ENCODE measurements around the gene NCAM2.

DNA sequence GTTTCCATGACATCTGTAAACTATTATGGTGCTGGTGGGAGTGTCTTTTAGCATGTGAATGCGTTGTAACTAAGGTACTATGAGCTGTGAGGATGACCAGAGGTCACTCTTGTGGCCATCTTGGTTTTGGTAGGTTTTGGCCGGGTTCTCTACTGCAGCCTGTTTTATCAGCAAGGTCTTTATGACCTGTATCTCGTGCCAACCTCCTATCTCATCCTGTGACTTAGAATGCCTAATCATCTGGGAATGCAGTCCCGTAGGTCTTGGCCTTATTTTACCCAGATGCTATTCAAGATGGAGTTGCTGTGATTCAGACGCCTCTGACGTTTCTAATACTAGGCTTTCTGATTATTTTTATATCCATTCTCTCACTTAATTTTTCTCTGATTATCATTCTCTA, 9.4 kb downstream of the NCAM2 start:
- TF ChIP-seq CTCF (IDR thresholded peaks at IDR 0.05) = no peak
- no peak for TF ChIP-seq POLR2A (IDR thresholded peaks at IDR 0.05)
- TF ChIP-seq EP300 (IDR thresholded peaks at IDR 0.05; ENCODE audit: low read depth) = no peak
